Activated T-helper 1 cell treated with anti-CD3 and anti-CD28 coated beads, Interleukin-12 subunit alpha, Interleukin-12 subunit beta, Interleukin-2, Interleukin-4 antibody, amounts not matched to agents 30 ng/mL and 10 ng/mL and 1 ng/mL, durations not matched to agents 14 hours and 24 hours and 36 hours (primary cell): Measurements from ENCODE around the gene CADM2. TPM values are rescaled to one million over a fixed set of nuclear protein-coding genes. Genes with fewer than 3 reads are reported as not detected.

Experiments used
- DNase-seq: peaks from one replicate; pipeline ENCODE4 v3.0.0; 2021; ENCODE audit warnings: low spot score
- H3K27ac Mint-ChIP-seq: one replicate; pipeline ENCODE4 v1.8.0; 2021; ENCODE audit warnings: mild to moderate bottlenecking, mixed read lengths
- H3K27me3 Mint-ChIP-seq: one replicate; pipeline ENCODE4 v1.8.0; 2022; ENCODE audit warnings: mild to moderate bottlenecking, moderate library complexity, mixed read lengths; ENCODE audit not compliant: insufficient read depth
- H3K36me3 Mint-ChIP-seq: one replicate; pipeline ENCODE4 v1.8.0; 2021; ENCODE audit warnings: low read depth, mixed read lengths
- H3K4me1 Mint-ChIP-seq: one replicate; pipeline ENCODE4 v1.8.0; 2021; ENCODE audit warnings: low read depth, mixed read lengths
- H3K4me3 Mint-ChIP-seq: one replicate; pipeline ENCODE4 v1.8.0; 2021; ENCODE audit warnings: mild to moderate bottlenecking, moderate library complexity, mixed read lengths
- H3K9me3 Mint-ChIP-seq: one replicate; pipeline ENCODE4 v1.8.0; 2021; ENCODE audit warnings: mixed read lengths
- intact Hi-C: fragments of 100-400 bp; cut with micrococcal nuclease; formaldehyde crosslinking; loops from one replicate; pipeline ENCODE4 v1.15.1; 2024
- total RNA-seq: library from RNA; stranded (reverse); gene quantifications from 2 replicates; pipeline ENCODE4 v1.2.3, GENCODE V29; 2022

CADM2 gene
- total RNA-seq, 1 donor from 2014 or later = not detected

DNA sequence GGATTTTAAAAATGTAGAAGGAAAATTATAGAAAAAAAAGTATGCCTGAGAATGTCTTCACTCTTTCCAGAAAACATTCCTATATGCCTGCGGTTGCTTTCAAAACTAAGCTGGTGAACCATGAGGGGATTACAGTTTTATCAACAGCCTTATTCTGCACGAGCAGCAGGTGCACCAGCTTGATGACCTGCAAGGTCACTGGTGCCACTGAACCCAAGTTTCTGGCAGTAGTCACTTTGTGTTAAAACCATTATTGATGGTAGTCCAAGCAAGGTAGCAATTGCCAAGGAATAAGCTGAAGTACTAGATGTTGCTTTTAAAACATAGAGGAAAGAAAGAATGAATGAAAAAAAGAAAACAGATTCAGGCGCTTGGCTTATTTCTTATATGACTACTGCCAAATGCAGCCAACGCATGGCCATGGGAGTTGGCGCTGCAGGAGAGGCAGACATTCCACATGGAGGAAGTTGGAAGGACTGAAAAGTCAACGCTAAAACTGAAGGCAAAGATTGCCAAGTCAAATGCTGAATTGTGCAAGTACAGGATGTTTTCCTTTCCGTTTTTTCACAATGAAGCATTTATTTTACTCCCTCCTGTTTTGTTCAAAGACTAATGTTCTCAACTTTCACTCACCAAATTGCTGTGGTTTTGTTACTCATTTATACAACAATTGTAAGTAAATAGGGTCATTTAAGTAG is 601.4 kb downstream of the CADM2 start:
- Mint-ChIP-seq H3K27me3 (no peaks in the 10 kb centered on the region), H3K9me3 (no peaks in the 10 kb centered on the region), H3K27ac (no peak overlapping the region), H3K4me3 (no peak overlapping the region), H3K36me3 (no peaks in the 10 kb centered on the region), H3K4me1 (no peaks in the 10 kb centered on the region)
- intact Hi-C loops = no loop called here
- no peak for DNase-seq

DNA sequence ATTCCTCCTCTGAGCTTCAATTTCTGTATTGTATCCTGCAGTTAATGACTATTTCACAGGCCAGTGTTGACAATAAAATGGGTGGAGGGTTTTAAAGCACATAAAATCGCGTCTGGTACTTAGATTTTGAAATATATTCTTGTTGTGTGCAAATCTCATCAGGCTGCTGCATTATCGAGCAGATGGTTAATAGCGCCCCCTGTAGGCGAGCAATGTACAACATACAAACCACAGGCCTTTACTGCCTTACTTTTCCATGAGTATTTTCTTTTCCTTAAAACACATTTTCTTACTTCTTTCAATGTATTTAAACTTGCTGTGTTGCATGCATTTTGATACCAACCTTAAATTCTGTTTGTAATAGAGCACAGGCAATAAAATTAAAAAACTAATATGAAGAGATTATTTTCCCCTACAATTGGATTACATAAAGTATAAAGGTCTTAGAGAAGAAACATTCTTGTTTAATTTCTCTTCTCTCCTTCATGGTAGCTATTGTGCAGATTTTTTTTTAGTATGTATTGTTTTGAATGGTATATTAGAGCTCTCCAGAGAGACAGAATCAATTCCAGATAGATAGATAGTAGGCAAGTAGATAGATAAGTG is 608.4 kb downstream of the CADM2 start:
- intact Hi-C loops = no loop called here
- H3K4me1 Mint-ChIP-seq = no peaks in the 10 kb centered on the region
- H3K36me3 Mint-ChIP-seq = no peaks in the 10 kb centered on the region
- H3K27ac Mint-ChIP-seq = no peak overlapping the region
- no peak overlapping the region for H3K4me3 Mint-ChIP-seq
- H3K27me3 Mint-ChIP-seq = no peaks in the 10 kb centered on the region
- peak; percentile 1 for DNase-seq
- no peaks in the 10 kb centered on the region for H3K9me3 Mint-ChIP-seq

DNA sequence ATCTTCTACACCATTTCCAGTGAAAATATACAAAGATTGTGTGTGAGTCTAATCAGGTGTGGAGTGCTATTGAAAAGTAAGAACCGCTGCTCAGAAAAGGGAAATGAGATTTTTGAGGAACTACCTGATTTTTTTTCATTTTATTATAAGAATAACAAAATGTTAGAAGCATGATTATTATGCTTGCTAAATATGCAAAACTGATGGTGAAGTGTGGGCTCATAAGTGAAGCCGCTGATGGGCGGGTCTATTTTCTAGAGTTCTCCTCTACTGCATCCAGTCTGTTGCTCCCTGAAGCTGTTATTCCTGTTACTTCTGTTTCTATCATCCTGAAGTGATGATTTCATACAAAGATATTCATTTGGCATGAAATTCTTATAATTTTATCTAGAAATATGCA is 612.0 kb downstream of the CADM2 start:
- no peaks in the 10 kb centered on the region for H3K27me3 Mint-ChIP-seq
- no peaks in the 10 kb centered on the region for H3K9me3 Mint-ChIP-seq
- H3K36me3 Mint-ChIP-seq = no peaks in the 10 kb centered on the region
- H3K4me1 Mint-ChIP-seq = no peaks in the 10 kb centered on the region
- DNase-seq = no peak
- no peak overlapping the region for H3K27ac Mint-ChIP-seq
- H3K4me3 Mint-ChIP-seq = no peak overlapping the region
- intact Hi-C loops = no loop called here

DNA sequence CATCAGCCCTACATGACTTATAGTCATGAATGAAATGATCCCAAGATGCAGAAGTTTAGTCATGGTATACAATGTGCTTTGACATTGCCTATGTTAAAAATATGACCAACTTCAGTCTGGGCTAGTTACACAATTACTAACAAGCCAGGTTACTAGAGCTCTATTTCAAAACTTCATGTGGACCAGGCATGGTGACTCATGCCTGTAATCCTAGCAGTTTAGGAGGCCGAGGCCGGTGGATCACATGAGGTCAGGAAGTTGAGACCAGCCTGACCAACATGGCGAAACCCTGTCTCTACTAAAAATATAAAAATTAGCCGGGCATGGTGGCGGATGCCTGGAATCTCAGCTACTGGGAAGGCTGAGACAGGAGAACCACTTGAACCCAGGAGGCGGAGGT is 613.0 kb downstream of the CADM2 start:
- Mint-ChIP-seq H3K36me3 (no peaks in the 10 kb centered on the region), H3K27me3 (no peaks in the 10 kb centered on the region), H3K4me3 (no peak overlapping the region), H3K4me1 (no peaks in the 10 kb centered on the region), H3K9me3 (no peaks in the 10 kb centered on the region), H3K27ac (no peak overlapping the region)
- intact Hi-C loops = no loop called here
- DNase-seq = no peak

DNA sequence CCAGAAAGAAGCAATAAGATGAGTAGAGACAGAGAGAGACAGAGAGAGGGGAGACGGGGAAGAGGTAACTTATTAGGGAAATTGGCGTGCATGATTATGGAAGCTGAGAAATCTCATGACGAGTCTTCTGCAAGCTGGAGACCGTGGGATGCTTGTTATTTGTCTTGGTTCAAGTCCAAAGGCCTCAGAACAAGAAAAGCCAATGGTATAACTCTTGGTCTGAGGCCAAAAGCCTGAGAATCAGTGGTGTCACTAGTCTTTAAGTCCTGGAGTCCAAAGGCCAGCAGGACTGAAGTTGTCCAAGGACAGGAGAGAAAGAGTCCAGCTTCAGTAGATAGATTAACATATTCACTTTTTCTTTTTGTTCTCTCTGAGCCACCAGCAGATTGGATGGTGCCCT is 613.6 kb downstream of the CADM2 start:
- H3K4me3 Mint-ChIP-seq = no peak overlapping the region
- no peaks in the 10 kb centered on the region for H3K27me3 Mint-ChIP-seq
- H3K27ac Mint-ChIP-seq = no peak overlapping the region
- no peaks in the 10 kb centered on the region for H3K4me1 Mint-ChIP-seq
- no peaks in the 10 kb centered on the region for H3K36me3 Mint-ChIP-seq
- no peak for DNase-seq
- intact Hi-C loops = no loop called here
- H3K9me3 Mint-ChIP-seq = no peaks in the 10 kb centered on the region

DNA sequence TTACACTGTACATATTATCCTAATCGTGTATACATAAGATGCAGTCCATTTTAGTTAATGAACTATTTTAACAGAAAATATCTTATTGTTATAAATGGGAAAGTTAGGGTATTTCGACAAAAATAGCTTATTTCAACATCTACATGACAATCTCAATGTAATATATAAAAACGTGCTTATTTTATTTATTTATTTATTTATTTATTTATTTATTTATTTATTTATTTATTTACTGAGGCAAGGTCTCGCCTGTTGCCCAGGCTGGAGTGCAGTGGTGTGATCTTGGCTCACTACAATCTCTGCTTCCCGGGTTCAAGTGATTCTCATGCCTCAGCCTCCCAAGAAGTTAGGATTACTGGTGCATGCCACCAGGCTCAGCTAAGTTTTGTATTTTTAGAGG is 614.2 kb downstream of the CADM2 start:
- Mint-ChIP-seq H3K9me3 (no peaks in the 10 kb centered on the region), H3K4me3 (no peak overlapping the region), H3K27ac (no peak overlapping the region), H3K4me1 (no peaks in the 10 kb centered on the region), H3K27me3 (no peaks in the 10 kb centered on the region), H3K36me3 (no peaks in the 10 kb centered on the region)
- DNase-seq = no peak
- intact Hi-C loops = no loop called here

DNA sequence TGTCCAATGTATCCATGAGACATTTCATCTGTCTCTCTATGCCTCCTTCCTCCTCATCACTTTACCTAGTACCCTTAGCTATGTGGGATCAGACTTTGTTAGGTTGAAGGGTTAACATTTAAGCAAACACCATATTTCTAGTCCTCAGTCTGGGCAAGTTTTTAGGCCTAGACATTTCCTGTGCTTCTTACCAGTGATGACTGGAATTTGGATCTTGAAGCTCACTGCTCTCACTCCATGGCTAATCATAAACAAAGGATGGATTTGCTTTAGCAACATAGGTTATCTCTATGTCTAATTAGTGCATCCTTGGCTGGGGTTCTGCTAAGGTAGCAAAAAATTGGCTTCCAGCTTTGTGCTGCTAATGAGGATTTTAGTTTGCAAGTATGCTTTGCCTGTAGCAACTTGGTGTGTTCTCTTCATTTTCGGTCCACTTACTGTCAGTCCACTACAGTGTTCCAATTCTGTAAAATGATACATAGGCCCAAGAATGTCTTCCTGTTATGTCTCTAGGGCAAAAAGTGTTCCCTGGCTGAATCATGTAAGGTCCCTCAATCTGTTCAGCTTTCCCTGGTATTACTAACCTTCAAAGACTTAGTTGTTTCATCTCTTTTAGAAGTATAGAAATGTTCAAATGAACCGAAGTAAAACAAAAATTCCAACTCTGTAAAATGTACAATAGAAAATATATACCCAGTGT is 615.4 kb downstream of the CADM2 start:
- intact Hi-C loops = no loop called here
- no peak overlapping the region for H3K27ac Mint-ChIP-seq
- H3K36me3 Mint-ChIP-seq = no peaks in the 10 kb centered on the region
- no peaks in the 10 kb centered on the region for H3K4me1 Mint-ChIP-seq
- no peak overlapping the region for H3K4me3 Mint-ChIP-seq
- H3K27me3 Mint-ChIP-seq = no peaks in the 10 kb centered on the region
- no peaks in the 10 kb centered on the region for H3K9me3 Mint-ChIP-seq
- DNase-seq = no peak

DNA sequence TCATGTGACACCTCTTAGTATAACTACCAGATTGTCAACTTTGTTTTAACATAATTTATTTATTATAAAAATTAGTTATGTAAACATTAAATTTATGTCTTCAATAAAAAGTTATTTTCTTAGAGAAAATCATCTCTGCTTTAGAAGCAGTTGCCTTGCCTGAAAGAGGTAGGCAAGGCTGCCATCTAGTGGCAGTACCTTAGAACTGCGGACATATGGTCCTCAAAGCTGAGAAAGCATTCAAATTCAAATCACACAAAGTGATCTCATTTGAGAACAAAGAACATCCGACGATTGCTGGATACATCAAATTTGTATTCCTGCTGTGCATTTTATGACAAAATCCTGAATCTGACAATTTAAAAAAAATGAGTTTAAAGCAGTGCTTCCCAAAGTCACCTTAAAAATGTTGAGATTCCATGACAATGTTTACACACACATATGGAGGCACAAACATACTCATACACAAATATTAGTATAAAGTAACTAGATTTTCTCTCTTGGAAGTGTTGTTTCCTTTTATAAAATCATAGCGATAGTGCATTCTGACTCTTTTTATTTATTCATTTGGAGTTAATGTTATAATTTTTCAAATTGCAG is 617.4 kb downstream of the CADM2 start:
- H3K36me3 Mint-ChIP-seq = no peaks in the 10 kb centered on the region
- intact Hi-C loops = loop anchor here (1.0 kb wide), 1 partner anchor 1028 kb away; no protein-coding TSS in a partner anchor
- H3K27ac Mint-ChIP-seq = no peak overlapping the region
- H3K4me1 Mint-ChIP-seq = no peaks in the 10 kb centered on the region
- H3K4me3 Mint-ChIP-seq = no peak overlapping the region
- no peaks in the 10 kb centered on the region for H3K27me3 Mint-ChIP-seq
- DNase-seq = peak; percentile 14
- H3K9me3 Mint-ChIP-seq = no peaks in the 10 kb centered on the region

DNA sequence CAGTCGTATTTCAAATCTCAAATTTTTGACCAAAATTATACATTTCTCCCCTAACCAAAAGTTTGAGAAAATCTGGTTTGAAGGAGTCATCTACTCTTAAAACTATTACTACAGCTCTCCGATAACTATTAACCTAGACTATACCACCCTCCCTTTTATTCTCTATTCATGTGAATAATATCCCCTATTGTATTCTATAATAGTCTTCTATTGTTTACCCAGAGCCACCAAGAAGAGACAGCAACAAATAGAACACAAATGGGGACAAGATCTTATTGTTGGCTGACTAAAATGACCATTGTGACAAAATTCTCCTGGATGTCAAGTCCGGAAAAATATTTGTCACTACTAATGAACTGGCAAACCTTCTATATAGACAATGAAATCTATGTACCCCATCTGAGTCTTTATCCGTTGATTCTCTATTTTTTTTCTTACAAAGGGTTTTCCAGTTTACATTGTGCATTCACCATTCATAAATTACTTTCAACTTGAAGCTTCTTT is 618.0 kb downstream of the CADM2 start:
- no peaks in the 10 kb centered on the region for H3K4me1 Mint-ChIP-seq
- no peak overlapping the region for H3K27ac Mint-ChIP-seq
- intact Hi-C loops = loop anchor here (1.0 kb wide), 1 partner anchor 1028 kb away; no protein-coding TSS in a partner anchor
- DNase-seq = no peak
- no peak overlapping the region for H3K4me3 Mint-ChIP-seq
- H3K9me3 Mint-ChIP-seq = no peaks in the 10 kb centered on the region
- H3K36me3 Mint-ChIP-seq = no peaks in the 10 kb centered on the region
- no peaks in the 10 kb centered on the region for H3K27me3 Mint-ChIP-seq

DNA sequence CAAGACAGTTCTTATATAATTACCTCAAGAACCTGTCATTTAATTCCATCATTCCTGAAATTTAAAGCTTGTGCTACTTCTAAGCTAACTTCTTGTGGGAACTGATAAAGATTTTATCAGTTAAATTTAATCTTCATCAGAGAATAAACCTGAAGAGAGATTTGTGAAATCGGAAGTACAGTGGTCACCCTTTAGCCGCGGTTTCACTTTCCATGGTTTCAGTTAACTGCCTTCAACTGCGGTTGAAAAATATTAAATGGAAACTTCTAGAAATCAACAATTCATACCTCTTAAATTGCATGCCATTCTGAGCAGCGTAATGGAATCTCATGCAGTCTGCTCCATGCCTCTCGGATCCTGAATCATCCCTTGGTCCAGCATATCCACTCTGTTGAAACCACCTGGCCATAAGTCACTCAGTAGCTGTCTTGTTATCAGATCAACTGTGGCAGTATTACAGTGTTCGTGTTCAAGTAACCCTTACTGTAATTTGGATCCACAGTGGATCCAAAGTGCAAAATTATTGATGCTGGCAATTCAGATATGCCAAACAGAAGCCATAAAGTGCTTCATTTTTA is 626.1 kb downstream of the CADM2 start:
- Mint-ChIP-seq H3K9me3 (no peaks in the 10 kb centered on the region), H3K27ac (no peak overlapping the region), H3K27me3 (no peaks in the 10 kb centered on the region), H3K36me3 (no peaks in the 10 kb centered on the region), H3K4me3 (no peak overlapping the region), H3K4me1 (no peaks in the 10 kb centered on the region)
- DNase-seq = no peak
- intact Hi-C loops = no loop called here

DNA sequence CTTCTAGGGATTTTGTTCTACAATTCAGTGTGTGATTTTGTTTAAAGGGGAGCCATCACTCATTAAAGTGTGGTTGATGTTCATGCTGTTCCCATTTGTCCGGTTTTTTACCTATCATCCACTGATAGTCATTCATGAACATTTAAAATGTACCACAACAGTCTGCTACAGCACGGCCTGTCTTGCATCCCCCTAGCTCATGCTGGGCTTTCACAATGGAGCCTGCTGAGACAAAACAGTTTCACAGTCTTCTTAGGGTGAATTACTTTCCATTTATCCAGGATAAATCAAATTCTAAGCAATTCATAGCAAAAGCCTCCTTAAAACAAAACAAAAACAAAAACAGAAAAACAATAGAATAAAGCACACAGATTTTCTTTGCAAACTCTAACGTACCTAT is 627.2 kb downstream of the CADM2 start:
- no peak overlapping the region for H3K27ac Mint-ChIP-seq
- no peak overlapping the region for H3K4me3 Mint-ChIP-seq
- no peaks in the 10 kb centered on the region for H3K9me3 Mint-ChIP-seq
- H3K4me1 Mint-ChIP-seq = no peaks in the 10 kb centered on the region
- no peak for DNase-seq
- intact Hi-C loops = no loop called here
- no peaks in the 10 kb centered on the region for H3K27me3 Mint-ChIP-seq
- no peaks in the 10 kb centered on the region for H3K36me3 Mint-ChIP-seq

DNA sequence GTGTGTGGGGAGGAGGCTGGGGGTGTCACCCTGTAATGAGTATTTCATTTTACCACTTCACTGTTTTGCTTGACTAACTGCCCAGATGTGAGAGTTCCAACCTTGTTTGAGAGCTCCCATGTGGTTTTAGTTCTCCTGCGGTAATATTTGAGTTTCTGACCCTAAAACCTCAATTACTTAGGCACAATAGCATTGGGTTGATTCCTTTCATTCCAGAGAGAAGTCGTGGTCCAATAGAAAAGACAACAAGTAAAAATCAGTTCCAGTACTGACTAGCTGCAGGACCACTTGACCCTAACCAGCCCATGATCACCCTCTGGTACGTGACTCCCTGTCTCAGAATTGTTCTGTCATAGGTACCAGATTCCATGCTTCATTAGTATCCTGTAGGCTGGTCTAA is 630.4 kb downstream of the CADM2 start:
- intact Hi-C loops = no loop called here
- no peaks in the 10 kb centered on the region for H3K9me3 Mint-ChIP-seq
- no peaks in the 10 kb centered on the region for H3K4me1 Mint-ChIP-seq
- no peaks in the 10 kb centered on the region for H3K36me3 Mint-ChIP-seq
- H3K4me3 Mint-ChIP-seq = no peak overlapping the region
- no peak overlapping the region for H3K27ac Mint-ChIP-seq
- no peaks in the 10 kb centered on the region for H3K27me3 Mint-ChIP-seq
- no peak for DNase-seq

DNA sequence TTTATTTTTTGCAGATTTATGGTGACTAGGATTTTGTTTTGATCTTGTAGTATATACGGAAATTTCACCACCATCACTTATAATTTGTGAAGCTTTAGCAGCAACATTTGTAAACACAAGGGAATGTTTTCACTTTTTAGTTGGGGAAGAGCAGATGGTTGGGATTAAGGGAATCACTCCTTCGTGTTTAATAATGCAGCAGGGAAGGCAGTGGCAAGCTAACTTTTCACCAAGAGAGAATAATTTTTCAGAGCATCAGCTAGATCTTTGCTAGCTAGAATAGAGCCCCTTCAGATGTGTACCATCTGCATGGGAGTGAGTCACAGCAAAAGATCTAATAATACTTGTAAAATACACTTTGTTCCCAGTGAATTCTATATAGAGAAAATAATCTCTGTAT is 632.7 kb downstream of the CADM2 start:
- no peak overlapping the region for H3K27ac Mint-ChIP-seq
- no peak overlapping the region for H3K4me3 Mint-ChIP-seq
- no peaks in the 10 kb centered on the region for H3K36me3 Mint-ChIP-seq

More for the DNA sequence above, 632.7 kb downstream of the CADM2 start:
- H3K4me1 Mint-ChIP-seq = no peaks in the 10 kb centered on the region
- DNase-seq = no peak
- no peaks in the 10 kb centered on the region for H3K9me3 Mint-ChIP-seq
- no peaks in the 10 kb centered on the region for H3K27me3 Mint-ChIP-seq
- intact Hi-C loops = no loop called here
